HG03432 (cell line): ENCODE data around the gene ADSL.

Experiments
- ATAC-seq: cut with Tn5 transposase; IDR thresholded peaks from one replicate; pipeline ENCODE4 v1.9.1; 2021; ENCODE audit warnings: mild to moderate bottlenecking, moderate library complexity; ENCODE audit not compliant: unreplicated experiment

ADSL gene

DNA sequence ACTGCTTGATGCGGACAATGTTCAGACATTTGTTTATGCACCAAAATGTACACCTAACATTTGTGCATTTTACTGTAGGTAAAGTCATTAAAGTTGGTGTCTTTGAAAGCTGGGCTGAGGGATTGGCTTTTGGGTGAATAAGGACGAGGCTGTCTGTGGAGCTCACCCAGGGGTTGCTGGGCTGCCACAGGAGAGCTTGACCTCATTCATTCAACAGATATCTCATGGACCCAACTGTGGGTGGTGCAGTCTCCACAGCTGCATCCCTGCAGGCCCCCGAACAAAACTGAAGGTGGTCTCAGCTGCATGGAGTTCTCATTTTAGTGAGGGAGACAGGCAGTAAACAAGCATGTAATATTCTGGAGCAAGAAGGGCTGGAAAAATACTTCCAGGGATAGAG lies 56.8 kb downstream of the ADSL start:
- no peak for ATAC-seq

DNA sequence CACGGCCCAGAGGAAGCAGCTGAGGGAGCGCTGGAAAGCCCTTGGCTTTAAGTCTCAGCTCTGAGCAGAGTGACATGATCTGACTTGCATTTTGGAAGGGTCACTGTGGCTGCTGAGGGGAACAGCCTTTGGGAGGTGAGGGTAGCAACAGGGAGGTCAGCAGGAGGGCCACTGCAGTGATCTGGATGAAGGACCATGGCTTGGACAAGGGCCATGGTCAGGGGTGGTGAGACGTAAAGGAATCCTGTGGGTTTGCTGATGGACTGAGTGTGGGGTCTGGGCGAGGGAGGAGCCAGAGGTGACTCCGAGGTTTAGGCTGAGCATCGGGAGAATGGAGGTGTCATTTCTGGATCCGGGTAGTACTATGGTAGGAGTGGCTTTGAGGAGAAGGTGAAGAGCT lies 57.4 kb downstream of the ADSL start:
- no peak for ATAC-seq

DNA sequence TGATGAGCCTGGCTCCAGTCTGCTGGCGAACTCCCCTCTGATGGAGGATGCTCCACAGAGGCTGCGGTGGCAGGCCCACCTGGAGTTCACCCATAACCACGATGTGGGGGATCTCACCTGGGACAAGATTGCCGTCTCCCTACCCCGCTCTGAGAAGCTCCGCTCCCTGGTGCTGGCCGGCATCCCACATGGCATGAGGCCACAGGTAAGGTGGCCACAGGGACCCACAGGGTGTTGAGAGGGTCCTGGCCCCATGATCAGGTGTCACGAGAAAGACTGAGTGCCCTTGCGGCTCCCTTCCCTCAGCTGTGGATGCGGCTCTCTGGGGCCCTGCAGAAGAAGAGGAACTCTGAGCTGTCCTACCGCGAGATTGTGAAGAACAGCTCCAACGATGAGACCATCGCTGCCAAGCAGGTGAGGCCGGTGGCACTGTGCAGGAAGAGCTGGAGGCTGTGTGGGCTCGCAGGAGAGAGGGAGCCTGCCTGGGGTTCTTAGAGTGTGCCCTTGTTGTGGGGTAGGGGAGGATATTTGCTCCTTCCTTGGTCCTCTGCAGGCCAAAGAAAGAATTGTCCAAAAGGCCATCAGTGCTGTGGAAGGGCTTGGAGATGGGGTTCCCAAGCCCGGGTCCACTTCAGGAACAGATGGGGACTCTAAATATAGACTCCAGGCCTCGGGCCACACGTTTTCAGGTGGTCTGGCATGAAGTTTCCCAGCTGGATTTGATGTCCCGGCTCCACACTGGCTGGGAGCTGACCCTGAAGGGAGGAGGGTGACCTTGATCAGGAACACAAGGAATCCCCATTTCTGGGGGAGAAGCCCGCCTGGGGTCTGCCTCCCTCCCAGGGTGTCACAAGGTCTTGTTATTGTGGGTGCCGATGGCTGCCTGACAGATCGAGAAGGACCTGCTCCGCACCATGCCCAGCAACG lies 58.2 kb downstream of the ADSL start:
- no peak for ATAC-seq

DNA sequence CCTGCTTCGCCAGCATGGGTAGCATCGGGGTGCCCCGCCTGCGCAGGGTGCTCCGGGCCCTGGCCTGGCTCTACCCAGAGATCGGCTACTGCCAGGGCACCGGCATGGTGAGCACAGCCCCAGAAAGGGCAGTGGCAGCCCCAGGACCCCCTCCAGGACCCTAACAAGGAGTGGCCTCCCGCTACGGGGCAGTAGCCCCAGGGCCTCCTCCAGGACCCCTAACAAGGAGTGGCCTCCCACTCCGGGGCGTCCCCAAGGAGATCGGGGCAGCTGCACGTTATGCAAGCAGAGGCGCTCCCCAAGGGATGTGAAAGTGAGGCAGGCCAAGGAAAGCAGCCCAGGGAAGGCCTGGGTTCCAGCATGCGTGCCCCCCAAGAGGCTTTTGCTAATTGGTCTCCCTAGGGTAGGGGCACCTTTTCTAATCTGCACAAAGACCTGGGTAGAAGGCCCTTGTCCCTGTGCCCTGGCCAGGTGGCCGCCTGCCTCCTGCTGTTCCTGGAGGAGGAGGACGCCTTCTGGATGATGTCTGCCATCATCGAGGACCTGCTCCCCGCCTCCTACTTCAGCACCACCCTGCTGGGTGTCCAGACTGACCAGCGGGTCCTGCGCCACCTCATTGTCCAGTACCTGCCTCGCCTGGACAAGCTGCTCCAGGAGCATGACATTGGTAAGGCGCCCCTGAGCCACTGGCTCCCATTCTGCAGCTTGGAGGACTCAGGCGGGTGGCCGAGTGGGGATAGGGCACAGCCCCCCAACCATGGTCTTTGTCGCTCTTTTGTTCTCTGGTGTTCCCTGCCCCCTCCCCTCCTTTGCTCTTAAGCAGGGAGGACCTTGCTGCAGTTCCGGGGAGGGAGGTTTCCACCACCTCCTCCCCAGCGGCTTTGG lies 59.1 kb downstream of the ADSL start:
- no peak for ATAC-seq

DNA sequence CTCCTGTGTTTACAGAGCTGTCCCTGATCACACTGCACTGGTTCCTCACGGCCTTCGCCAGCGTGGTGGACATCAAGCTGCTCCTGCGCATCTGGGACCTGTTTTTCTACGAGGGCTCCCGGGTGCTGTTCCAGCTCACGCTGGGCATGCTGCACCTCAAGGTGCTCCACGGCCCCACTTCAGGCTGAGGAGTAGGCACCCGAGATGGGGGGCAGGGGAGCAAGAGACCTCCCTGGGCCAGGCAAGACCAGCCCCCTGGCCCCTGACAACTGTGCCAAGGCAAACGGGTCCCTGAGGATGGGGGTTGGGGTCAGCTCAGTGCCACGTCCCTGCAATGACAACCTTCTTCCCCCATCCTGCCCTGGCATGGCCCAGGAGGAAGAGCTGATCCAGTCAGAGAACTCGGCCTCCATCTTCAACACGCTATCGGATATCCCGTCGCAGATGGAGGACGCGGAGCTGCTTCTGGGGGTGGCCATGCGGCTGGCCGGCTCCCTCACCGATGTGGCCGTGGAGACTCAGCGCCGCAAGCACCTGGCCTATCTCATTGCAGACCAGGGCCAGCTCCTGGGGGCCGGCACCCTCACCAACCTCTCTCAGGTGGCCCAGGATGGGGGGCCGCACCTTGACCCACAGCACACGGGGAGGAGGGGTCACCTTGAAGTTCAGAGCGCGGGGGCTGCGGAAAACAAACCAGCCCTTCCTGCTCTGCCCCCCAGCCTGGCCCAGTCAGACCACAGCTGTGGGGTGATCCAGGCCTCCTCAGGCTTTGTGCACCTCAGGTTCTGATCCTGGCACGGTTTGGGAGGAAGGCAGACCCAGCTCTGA lies 60.0 kb downstream of the ADSL start:
- no peak for ATAC-seq

DNA sequence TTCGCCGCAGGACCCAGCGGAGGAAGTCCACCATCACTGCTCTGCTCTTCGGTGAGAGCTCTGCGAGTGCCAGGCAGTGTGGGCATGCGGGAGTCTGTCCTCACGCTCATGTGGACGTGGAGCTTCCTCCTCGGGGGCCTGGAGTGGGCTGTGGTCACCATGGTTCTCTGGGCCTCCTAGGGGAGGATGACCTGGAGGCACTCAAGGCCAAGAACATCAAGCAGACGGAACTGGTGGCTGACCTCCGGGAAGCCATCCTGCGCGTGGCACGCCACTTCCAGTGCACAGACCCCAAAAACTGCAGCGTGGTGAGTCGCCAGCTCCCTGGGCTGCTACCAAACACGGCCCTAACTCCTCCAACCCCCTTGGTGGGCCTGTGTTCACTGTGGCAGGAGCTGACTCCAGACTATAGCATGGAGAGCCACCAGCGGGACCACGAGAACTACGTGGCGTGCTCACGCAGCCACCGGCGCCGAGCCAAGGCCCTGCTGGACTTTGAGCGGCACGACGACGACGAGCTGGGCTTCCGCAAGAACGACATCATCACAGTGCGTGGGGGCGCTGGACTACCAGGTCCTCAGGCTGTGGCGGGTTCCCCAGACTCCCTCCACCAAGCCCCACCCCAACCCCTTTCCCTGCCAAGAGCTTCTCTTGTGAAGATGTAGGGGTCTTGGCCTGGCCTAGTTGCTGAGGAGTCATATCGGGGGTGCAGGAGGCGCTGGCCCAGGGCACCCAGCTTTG lies 60.9 kb downstream of the ADSL start:
- ATAC-seq = no peak

DNA sequence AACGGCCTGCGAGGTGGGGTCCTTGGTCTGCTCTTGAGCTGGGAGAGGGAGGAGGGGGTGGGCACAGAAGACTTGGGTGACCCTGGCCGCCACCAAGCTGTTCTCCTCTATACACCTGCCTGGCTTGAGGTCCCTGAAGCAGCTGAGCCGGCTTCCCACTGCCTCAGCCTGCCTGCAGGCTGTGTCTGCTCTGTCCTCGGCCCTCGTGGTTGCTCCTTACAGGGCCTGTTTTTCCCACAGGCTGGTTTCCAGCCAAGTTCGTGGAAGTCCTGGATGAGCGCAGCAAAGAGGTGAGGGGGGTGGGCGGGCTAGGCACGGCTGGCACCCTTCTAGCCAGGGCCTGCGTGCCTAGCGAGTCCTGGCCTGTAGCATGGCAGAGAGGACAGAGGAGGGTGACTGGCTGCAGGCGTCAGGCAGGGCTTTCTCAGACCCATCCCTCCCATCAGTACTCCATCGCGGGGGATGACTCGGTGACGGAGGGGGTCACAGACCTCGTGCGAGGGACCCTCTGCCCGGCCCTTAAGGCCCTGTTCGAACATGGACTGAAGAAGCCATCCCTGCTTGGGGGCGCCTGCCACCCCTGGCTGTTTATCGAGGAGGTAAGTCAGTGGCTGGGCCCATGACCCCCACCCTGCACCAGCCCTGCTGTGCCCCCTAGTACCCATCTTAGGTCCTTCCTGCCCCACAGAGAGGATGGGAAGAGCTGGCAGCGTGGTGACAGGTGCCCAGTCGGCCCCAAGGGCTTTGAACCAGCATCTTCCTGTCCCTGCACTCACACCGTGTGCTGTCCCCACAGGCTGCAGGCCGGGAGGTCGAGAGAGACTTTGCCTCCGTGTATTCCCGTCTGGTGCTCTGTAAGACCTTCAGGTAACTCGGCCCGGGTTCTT lies 61.8 kb downstream of the ADSL start:
- no peak for ATAC-seq

DNA sequence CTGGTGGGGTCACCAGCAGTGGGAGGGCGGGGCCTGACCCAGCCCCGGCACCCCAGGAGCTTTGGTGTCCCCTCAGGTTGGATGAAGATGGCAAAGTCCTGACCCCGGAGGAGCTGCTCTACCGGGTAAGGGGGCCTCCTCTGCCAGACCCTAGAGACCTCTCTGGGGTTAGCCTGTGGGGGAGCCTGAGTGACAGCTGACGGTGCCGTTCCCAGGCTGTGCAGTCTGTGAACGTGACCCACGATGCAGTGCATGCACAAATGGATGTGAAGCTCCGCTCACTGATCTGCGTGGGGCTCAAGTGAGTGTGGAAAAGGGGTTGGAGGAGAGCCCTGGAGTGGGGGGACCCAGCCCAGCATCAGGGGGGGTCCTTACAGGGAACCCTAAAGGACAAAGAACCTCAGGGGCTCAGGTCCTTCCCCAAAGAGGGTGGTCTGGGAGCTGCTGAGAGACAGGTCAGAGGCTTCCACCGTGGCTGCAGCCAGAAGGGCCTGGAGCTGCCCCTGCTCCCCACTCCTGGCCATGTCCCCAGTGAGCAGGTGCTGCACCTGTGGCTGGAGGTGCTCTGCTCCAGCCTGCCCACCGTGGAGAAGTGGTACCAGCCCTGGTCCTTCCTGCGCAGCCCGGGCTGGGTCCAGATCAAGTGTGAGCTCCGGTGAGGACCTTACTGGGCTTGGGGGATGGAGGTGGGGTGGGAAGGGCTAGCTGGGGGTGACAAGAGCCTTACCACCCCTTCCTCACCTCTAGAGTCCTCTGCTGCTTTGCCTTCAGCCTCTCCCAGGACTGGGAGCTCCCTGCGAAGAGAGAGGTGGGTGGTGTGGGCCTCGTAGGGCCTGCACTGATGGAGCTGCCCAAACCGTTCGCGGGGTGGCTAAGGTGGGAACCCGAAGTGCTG lies 62.7 kb downstream of the ADSL start:
- no peak for ATAC-seq

DNA sequence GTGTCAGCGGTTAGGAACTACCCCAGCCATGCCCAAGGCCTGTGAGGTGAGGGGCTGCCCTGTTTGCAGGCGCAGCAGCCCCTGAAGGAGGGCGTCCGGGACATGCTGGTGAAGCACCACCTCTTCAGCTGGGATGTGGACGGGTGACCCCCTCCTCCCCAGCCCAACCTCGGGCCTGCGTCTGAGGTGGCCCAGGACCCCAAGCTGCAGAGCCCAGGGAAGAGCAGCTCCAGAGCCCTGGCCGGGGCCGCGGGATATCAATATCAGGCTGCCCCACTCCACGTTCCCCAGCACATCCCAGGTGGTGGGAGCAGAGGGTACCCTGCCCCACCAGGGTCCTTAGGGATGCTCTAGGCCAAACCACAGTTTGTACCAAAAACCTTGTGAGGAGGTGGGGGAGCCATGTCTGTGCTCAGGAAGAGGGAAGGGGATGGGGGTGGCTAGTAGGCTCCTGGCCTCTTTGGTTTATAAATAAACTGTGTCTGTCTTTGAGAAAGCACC lies 63.4 kb downstream of the ADSL start:
- ATAC-seq = no peak

DNA sequence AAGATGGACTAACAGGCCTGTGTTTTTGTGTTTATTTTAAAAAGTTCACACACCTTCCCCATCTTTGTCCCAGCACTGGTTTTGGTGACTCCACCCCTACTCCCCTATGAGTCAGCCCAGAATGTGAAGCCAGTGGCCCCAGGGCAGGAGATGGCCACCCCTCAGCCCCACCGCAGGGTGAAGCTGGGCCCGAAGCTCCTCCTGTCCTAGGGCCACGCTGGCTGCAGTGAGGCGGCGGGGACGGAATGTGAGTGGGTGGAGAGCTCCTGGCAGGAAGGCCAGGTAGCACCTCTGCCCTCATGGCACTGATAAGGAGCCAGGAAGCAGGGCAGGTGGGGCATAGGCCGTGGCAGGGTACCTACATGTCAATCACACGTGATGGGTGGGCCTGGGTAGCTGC lies 64.0 kb downstream of the ADSL start:
- no peak for ATAC-seq

DNA sequence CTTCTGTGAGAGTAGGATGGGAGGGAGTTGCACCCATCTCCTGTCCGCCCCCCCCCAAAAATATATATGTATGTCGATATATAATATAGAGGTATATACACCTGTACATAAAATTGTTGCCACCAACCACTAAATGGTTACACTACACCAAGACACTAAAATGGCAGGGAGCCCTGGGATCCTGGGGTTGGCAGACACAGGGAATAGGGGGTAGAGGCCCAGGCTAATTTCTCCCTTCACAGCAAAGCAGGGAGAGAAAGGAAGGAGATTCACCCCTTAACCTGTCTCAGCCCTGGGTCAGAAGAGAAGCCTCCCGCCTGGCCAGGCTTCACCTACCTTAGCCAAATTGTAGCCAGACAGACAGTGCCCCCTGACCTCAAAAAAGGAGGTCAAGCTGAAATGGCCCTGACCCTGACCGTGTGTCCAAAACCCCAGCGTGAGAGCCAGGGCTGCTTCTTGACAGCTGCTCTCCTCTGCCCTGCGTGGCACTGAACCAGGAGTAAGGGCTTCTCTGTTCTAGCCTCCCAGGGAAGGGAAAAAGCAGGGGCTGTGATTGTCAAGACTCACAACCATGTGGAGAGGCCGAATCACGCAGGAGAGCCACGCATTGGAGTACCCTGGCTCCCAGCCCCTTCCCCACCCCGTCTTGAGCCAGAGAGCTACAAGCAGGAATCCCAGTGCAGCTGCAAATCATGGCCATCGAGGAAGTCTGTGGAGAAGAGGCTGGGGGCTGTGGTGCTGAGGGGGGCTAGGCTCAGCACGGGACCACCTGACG lies 64.6 kb downstream of the ADSL start:
- no peak for ATAC-seq

DNA sequence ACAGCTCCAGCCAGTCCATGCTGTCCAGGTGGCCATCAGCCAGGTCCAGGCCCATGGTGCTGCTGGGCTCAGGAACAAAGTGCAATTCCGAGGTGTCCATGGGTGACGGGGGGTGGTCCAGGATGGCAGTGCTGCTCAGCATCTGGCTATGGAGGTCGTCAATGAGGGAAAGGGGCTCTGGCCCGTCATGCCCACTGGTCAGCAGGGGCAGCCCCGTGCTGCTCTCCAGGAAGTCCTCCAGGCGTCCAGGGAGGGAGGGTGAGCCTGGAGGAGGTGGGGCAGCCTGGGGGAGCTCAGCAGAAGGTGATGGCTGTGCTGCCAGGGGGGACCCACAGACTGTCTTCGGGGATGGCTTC lies 65.2 kb downstream of the ADSL start:
- no peak for ATAC-seq

DNA sequence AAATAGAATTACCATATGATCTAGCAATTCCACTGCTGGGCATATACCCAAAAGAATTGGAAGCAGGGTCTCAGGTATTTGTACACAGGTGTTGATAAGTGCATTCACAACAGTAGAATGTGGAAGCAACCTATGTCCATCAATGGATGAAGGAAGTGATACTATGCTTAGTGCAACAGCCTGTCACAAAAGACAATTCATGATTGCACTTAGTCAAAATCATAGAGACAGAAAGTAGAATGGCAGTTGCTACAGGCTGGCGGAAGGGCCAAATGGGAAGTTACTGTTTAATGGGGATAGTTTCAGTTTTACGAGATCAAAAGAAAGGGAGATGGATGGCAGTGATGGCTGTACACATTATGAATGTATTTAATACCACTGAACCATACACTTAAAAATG lies 66.1 kb downstream of the ADSL start:
- ATAC-seq = peak; percentile 25

DNA sequence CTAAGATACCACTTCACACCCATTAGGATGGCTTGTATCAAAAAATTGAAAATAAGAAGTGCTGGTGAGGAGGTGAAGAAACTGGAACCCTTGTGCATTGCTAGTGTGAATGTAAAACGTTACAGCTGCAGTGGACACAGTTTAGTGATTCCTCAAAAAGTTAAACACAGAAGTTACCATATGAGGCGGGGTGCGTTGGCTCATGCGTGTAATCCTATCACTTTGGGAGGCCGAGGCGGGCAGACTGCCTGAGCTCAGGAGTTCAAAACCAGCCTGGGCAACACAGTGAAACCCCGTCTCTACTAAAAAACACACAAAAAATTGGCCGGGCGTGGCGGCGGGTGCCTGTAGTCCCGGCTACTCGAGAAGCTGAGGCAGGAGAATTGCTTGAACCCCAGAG lies 67.6 kb downstream of the ADSL start:
- ATAC-seq = no peak

DNA sequence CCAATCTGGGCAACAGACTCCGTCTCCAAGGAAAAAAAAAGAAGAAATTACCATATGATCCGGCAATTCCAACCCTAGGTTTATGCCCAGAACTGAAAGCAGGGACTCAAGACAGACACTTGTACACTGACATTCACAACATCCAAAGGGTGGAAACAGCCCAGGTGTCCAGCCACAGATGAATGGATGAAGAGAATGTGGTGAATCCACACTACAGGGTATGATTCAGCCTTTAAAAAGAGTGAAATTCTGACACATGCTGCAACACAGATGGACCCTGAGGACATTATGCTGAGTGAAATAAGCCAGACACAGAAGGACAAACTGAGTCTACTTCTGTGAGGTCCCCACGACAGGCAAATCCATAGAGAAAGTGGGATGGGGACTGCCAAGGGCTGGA lies 68.0 kb downstream of the ADSL start:
- no peak for ATAC-seq

DNA sequence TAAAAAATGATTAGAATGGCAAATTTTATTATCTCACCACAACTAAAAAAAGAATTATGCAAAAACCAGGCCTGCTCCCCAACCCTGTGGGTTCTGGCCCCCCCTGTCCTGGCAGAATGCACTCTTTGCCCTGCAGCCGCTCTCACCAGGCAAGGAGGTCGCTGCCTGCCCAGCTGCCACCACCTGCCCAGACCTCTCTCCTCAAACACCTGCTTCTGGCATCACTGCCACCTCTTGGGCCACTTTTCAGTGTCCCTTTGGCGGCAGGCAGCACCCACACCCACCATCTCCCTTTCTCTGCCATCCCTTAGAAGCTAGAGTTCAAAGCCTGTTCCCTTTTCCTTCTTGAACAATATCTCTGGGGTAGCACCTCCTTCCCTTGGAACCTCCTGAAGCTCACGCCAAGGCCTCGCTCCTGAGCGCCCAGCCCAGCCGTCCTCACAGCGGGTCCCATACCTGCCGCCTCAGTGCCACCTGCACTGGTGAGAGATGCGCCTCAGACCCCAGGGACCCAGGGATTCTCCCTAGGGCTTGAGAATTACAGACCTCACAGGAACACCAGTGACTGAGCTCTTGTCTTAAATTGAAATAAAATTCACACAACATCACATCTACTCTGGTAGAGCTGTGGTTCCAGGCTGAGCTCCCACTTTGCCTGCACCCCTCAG lies 68.7 kb downstream of the ADSL start:
- ATAC-seq = peak; percentile 41
